DOHH2 (cell line): Measurements from ENCODE around the gene DNAJC5G.
"Not testable (repeated sequence)": the region's sequence is repeated elsewhere in the genome, so short reads cannot be mapped to it uniquely, and the experiment has no call there.

Experiments
- H3F3A ChIP-seq: fragments of 200-600 bp; sonication (generic), shearing (Covaris generic); 2 replicates; pipeline ENCODE4 v1.6.0; 2016; ENCODE audit warnings: antibody characterized with exemption, mild to moderate bottlenecking; ENCODE audit not compliant: control insufficient read depth, insufficient read depth
- H3K27ac ChIP-seq: fragments of 200-600 bp; sonication (generic); 2 replicates; pipeline ENCODE4 v1.5.1; 2014; ENCODE audit warnings: low read depth, mild to moderate bottlenecking, low read length, moderate library complexity
- H3K27me3 ChIP-seq: fragments of 200-600 bp; sonication (generic); 2 replicates; pipeline ENCODE4 v1.6.1; 2014; ENCODE audit warnings: mild to moderate bottlenecking, low read length, mixed read lengths; ENCODE audit not compliant: control insufficient read depth
- H3K36me3 ChIP-seq: fragments of 200-600 bp; sonication (generic); 2 replicates; pipeline ENCODE4 v1.6.1; 2014; ENCODE audit warnings: mild to moderate bottlenecking, low read length, moderate library complexity, mixed read lengths; ENCODE audit not compliant: control insufficient read depth
- H3K4me1 ChIP-seq: fragments of 200-600 bp; sonication (generic); 2 replicates; pipeline ENCODE4 v1.6.1; 2014; ENCODE audit warnings: mild to moderate bottlenecking, low read length, mixed read lengths; ENCODE audit not compliant: control insufficient read depth
- H3K4me2 ChIP-seq: fragments of 200-600 bp; sonication (generic); 2 replicates; pipeline ENCODE4 v1.6.0; 2014; ENCODE audit warnings: mild to moderate bottlenecking, low read length, moderate library complexity
- H3K4me3 ChIP-seq: fragments of 200-600 bp; sonication (generic); 2 replicates; pipeline ENCODE4 v1.5.1; 2014; ENCODE audit warnings: mild to moderate bottlenecking, low read length, mixed read lengths
- H3K79me2 ChIP-seq: fragments of 200-600 bp; sonication (generic); 2 replicates; pipeline ENCODE4 v1.6.1; 2014; ENCODE audit warnings: mild to moderate bottlenecking, low read length, mixed read lengths; ENCODE audit not compliant: control insufficient read depth
- H3K9me2 ChIP-seq: fragments of 200-600 bp; sonication (generic); replicated peaks from 2 replicates; pipeline ENCODE4 v1.6.1; 2014; ENCODE audit warnings: mild to moderate bottlenecking, low read length, mixed read lengths; ENCODE audit not compliant: control insufficient read depth
- H3K9me3 ChIP-seq: fragments of 200-600 bp; sonication (generic); 2 replicates; pipeline ENCODE4 v1.6.1; 2014; ENCODE audit warnings: antibody characterized with exemption, low read length, mixed read lengths; ENCODE audit not compliant: control insufficient read depth, insufficient read depth
- H4K20me1 ChIP-seq: fragments of 200-600 bp; sonication (generic); 2 replicates; pipeline ENCODE4 v1.6.0; 2014; ENCODE audit warnings: low read depth, mild to moderate bottlenecking, antibody characterized with exemption, low read length, moderate library complexity; ENCODE audit not compliant: control insufficient read depth, insufficient read depth
- CTCF ChIP-seq: fragments of 200-600 bp; sonication (generic); IDR thresholded peaks from one replicate; pipeline ENCODE4 v1.5.1; 2014; ENCODE audit warnings: antibody characterized with exemption, mild to moderate bottlenecking, low read depth, low read length; ENCODE audit not compliant: poor library complexity, severe bottlenecking
- EZH2phosphoT487 ChIP-seq: fragments of 200-600 bp; sonication (generic); IDR thresholded peaks from 2 replicates; pipeline ENCODE4 v1.6.1; 2017; ENCODE audit warnings: borderline replicate concordance, mild to moderate bottlenecking, antibody characterized with exemption, low read length, moderate library complexity, mixed read lengths

DNAJC5G gene

DNA sequence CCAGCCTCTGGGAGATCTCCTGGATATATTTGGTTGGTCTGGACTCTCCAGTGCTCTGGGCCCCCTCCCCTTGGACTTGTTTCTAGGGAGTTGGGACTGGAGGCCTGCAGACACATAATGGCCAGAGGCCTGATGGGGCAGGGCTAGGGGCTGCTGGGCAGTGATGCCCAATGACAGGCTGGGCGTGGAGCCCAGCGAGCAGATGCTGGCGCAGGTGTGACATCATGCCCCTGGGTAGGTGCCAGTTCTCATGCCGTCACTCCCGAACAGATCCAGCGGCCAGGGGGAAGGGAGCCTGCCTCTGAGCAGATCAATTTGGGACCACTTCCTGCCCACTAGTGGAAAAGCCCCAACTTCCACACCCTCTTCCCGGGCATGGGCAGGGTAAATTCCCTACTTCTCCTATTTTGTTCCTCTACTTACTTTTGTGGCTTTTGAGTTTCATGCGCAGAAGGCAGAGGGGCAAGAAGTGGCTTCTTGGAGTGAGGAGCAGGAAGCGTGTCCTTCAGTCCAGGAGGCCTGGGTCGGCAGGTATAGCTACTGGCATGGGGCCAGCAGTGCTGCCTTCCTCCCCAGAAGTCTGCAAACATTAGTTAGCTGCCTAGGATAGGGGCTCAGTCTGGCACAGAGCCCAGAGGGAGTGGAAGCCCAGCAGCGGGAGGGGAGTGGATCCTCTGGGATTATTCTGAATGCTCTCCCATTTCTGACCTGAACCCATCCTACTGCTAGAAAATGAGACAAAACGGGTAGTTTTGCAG lies 41.6 kb downstream of the DNAJC5G start:
- TF ChIP-seq EZH2phosphoT487 (no peak), CTCF (no peak)

DNA sequence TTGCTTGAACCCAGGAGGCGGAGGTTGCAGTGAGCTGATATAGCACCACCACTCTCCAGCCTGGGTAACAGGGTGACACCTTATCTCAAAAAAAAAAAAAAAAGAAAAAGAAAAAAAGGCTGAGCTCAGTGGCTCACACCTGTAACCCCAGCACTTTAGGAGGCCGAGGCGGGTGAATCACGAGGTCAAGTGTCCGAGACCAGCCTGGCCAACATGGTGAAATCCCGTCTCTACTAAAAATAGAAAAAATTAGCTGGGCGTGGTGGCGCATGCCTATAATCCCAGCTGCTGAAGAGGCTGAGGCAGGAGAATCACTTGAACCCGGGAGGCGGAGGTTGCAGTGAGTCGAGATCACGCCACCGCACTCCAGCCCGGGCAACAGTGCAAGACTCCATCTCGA lies 44.6 kb downstream of the DNAJC5G start:
- not testable (repeated sequence) for H3K9me3 ChIP-seq, H3K27ac ChIP-seq, H4K20me1 ChIP-seq, H3K9me2 ChIP-seq, H3F3A ChIP-seq, H3K4me3 ChIP-seq, H3K4me2 ChIP-seq, H3K27me3 ChIP-seq
- Histone ChIP-seq H3K36me3 (peaks cover 10% of the 10 kb centered on the region; the same call in 1 of the 2 replicates), H3K4me1 (peaks cover 22% of the 10 kb centered on the region), H3K79me2 (peaks cover 29% of the 10 kb centered on the region)

More for the DNA sequence above, 41.6 kb downstream of the DNAJC5G start:
- Histone ChIP-seq H3K79me2 (peaks cover 13% of the 10 kb centered on the region), H3K9me2 (no peaks in the 10 kb centered on the region), H3K4me2 (no peak overlapping the region), H3K4me3 (no peak overlapping the region), H3K27ac (no peak overlapping the region), H3K36me3 (peaks cover 6% of the 10 kb centered on the region; the same call in 1 of the 2 replicates), H3F3A (no peaks in the 10 kb centered on the region), H3K4me1 (peaks cover 8% of the 10 kb centered on the region), H3K27me3 (no peaks in the 10 kb centered on the region), H4K20me1 (no peaks in the 10 kb centered on the region), H3K9me3 (no peaks in the 10 kb centered on the region)

DNA sequence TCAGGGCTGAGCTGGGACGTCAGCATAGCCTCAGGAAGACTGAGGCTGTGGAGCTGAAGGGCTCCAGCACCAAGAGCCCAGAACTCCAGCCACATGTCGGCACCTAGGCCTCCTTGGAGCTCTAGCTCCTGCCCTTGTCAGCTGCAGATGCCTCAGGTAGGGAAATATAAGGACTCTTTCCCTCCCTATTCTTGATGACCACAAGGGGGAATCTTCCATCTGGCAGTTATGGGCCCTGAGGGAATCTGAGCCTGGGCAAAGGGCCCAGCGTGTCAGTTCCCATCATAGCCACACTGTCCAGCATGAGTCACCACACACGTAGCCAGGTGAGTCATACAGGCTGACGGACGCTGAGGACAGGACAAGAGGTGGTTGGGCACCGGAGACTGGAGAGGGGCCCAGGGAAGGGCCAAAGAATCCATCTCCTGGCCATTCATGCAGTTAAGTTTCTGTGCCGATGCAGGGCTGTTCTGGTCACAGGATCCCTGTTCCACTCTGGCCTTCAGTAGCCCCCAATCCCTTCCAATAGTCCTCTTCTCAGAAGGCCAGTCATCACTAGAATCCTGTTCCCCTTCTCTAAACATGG lies 45.8 kb downstream of the DNAJC5G start:
- Histone ChIP-seq H3K27ac (no peak overlapping the region), H4K20me1 (no peaks in the 10 kb centered on the region), H3K4me1 (peaks cover 22% of the 10 kb centered on the region), H3K9me3 (no peaks in the 10 kb centered on the region), H3K4me3 (no peak overlapping the region), H3F3A (peaks cover 11% of the 10 kb centered on the region), H3K4me2 (peak overlapping the region; percentile 86; the same call in 1 of the 2 replicates), H3K36me3 (peaks cover 12% of the 10 kb centered on the region), H3K9me2 (no peaks in the 10 kb centered on the region), H3K27me3 (no peaks in the 10 kb centered on the region), H3K79me2 (peaks cover 29% of the 10 kb centered on the region)
- TF ChIP-seq CTCF (no peak), EZH2phosphoT487 (no peak)

- H3K9me2 ChIP-seq: no peaks in the 10 kb centered on the region
- TF ChIP-seq CTCF (no peak), EZH2phosphoT487 (no peak)
- peaks cover 29% of the 10 kb centered on the region for H3K79me2 ChIP-seq
- peaks cover 23% of the 10 kb centered on the region for H3K36me3 ChIP-seq
- H3K9me3 ChIP-seq: no peaks in the 10 kb centered on the region
- peak overlapping the region; percentile 86 for H3K4me3 ChIP-seq
- peak overlapping the region; percentile 86 for H3K4me2 ChIP-seq
- peak overlapping the region; percentile 52 for H3K27ac ChIP-seq
- no peaks in the 10 kb centered on the region for H4K20me1 ChIP-seq
- H3K4me1 ChIP-seq: peaks cover 22% of the 10 kb centered on the region
- H3F3A ChIP-seq: peaks cover 11% of the 10 kb centered on the region
- no peaks in the 10 kb centered on the region for H3K27me3 ChIP-seq
Measured at GRCh38 chr2:27322301-27322765, 47.1 kb downstream of the DNAJC5G start.
